IMR-90 (cell line): ENCODE data around the gene HRH3. TPM values are rescaled to one million over a fixed set of nuclear protein-coding genes. Genes with fewer than 3 reads are reported as not detected.

ENCODE experiments used
- ATAC-seq: fragments of 200-7000 bp; cut with Tn5 transposase; 2 replicates; pipeline ENCODE4 v1.9.1; 2020; ENCODE audit warnings: low read depth, mild to moderate bottlenecking, moderate library complexity
- BruUV-seq: library from RNA; stranded (reverse); fragments of 400-500 nt; replicated peaks from 2 replicates; lab custom pipeline; 2021; lab: Mats Ljungman, UMichigan
- CTCF ChIA-PET: fragments of 300-600 bp; formaldehyde crosslinking; extraction: SDS; loops from one replicate; lab custom pipeline; 2021; ENCODE audit warnings: antibody characterized with exemption; lab: Yijun Ruan, JAX
- POLR2A ChIA-PET: fragments of 300-600 bp; sonication (Branson Sonifier 250); formaldehyde crosslinking; loops from one replicate; lab custom pipeline; 2022; ENCODE audit warnings: antibody characterized with exemption; ENCODE audit not compliant: unreplicated experiment; lab: Charles Lee
- DNase-seq: peaks from one replicate; pipeline ENCODE4 v3.0.0; 2013
- H2AFZ ChIP-seq: replicated peaks from 2 replicates; pipeline ENCODE3; 2013; ENCODE audit warnings: low read length, mild to moderate bottlenecking; ENCODE audit not compliant: poor library complexity
- H2AK5ac ChIP-seq: 2 replicates; pipeline ENCODE4 v1.6.1; 2013; ENCODE audit warnings: low read depth, low read length, inconsistent platforms
- H2AK9ac ChIP-seq: replicated peaks from 2 replicates; pipeline ENCODE3; 2013; ENCODE audit warnings: mild to moderate bottlenecking, low read depth, low read length, moderate library complexity; ENCODE audit not compliant: poor library complexity
- H2BK120ac ChIP-seq: 2 replicates; pipeline ENCODE4 v1.6.1; 2013; ENCODE audit warnings: low read depth, low read length, inconsistent platforms
- H2BK15ac ChIP-seq: 3 replicates; pipeline ENCODE4 v1.6.1; 2013; ENCODE audit warnings: low read depth, low read length, inconsistent platforms
- H2BK20ac ChIP-seq: 2 replicates; pipeline ENCODE4 v1.6.1; 2013; ENCODE audit warnings: low read depth, mild to moderate bottlenecking, inconsistent platforms, low read length, moderate library complexity
- H2BK5ac ChIP-seq: 2 replicates; pipeline ENCODE4 v1.6.1; 2013; ENCODE audit warnings: mild to moderate bottlenecking, low read depth, low read length, inconsistent platforms; ENCODE audit not compliant: poor library complexity, severe bottlenecking
- H3K14ac ChIP-seq: replicated peaks from 2 replicates; pipeline ENCODE4 v1.6.1; 2013; ENCODE audit warnings: low read depth, low read length, inconsistent platforms
- H3K18ac ChIP-seq: 2 replicates; pipeline ENCODE4 v1.6.1; 2013; ENCODE audit warnings: low read depth, low read length, control low read depth
- H3K23ac ChIP-seq: 2 replicates; pipeline ENCODE4 v1.6.1; 2013; ENCODE audit warnings: low read depth, low read length, inconsistent platforms
- H3K27ac ChIP-seq: 2 replicates; pipeline ENCODE4 v1.5.1; 2013; ENCODE audit warnings: mild to moderate bottlenecking, control low read depth, low read length; ENCODE audit not compliant: insufficient read depth
- H3K27me3 ChIP-seq: 2 replicates; pipeline ENCODE4 v1.6.1; 2013; ENCODE audit warnings: low read length; ENCODE audit not compliant: control insufficient read depth, insufficient read depth
- H3K36me3 ChIP-seq: 2 replicates; pipeline ENCODE4 v1.6.1; 2013; ENCODE audit warnings: low read length, mixed read lengths; ENCODE audit not compliant: control insufficient read depth, insufficient read depth
- H3K4ac ChIP-seq: 2 replicates; pipeline ENCODE4 v1.6.1; 2013; ENCODE audit warnings: low read depth, low read length, inconsistent platforms
- H3K4me1 ChIP-seq: 2 replicates; pipeline ENCODE4 v1.6.1; 2013; ENCODE audit warnings: low read length, mixed read lengths; ENCODE audit not compliant: control insufficient read depth, insufficient read depth
- H3K4me2 ChIP-seq: 2 replicates; pipeline ENCODE4 v1.6.1; 2013; ENCODE audit warnings: low read depth, mild to moderate bottlenecking, control low read depth, low read length, moderate library complexity
- H3K4me3 ChIP-seq: 2 replicates; pipeline ENCODE4 v1.5.1; 2013; ENCODE audit warnings: low read depth, mild to moderate bottlenecking, control low read depth, low read length, moderate library complexity; ENCODE audit not compliant: insufficient read depth
- H3K56ac ChIP-seq: 2 replicates; pipeline ENCODE4 v1.6.1; 2013; ENCODE audit warnings: low read length, inconsistent platforms; ENCODE audit not compliant: insufficient read depth; ENCODE audit errors: extremely low read depth
- H3K79me1 ChIP-seq, 2 experiments: 2 replicates each; pipeline ENCODE4 v1.6.1; 2013; ENCODE audit warnings: low read length in 2 of 2, inconsistent platforms in 1 of 2, low read depth in 1 of 2
- H3K9ac ChIP-seq: 2 replicates; pipeline ENCODE4 v1.6.1; 2013; ENCODE audit warnings: low read depth, low read length, control low read depth
- H3K9me1 ChIP-seq: 2 replicates; pipeline ENCODE4 v1.6.1; 2013; ENCODE audit warnings: low read length, inconsistent platforms; ENCODE audit not compliant: insufficient read depth
- H3K9me3 ChIP-seq: 2 replicates; pipeline ENCODE4 v1.6.1; 2013; ENCODE audit warnings: low read length; ENCODE audit not compliant: control insufficient read depth, insufficient read depth
- H4K20me1 ChIP-seq: 2 replicates; pipeline ENCODE4 v1.6.1; 2013; ENCODE audit warnings: low read length, inconsistent platforms; ENCODE audit not compliant: insufficient read depth
- H4K5ac ChIP-seq: 2 replicates; pipeline ENCODE4 v1.6.1; 2013; ENCODE audit warnings: mild to moderate bottlenecking, low read depth, low read length, control low read depth
- H4K8ac ChIP-seq, 2 experiments: 2 replicates each; pipeline ENCODE4 v1.6.1; 2013; ENCODE audit warnings: low read depth in 2 of 2, low read length in 2 of 2, control low read depth in 1 of 2, inconsistent platforms in 1 of 2
- H4K91ac ChIP-seq: 2 replicates; pipeline ENCODE4 v1.6.1; 2013; ENCODE audit warnings: low read depth, low read length, inconsistent platforms; ENCODE audit not compliant: insufficient read depth
- BHLHE40 ChIP-seq: fragments of 150-350 bp; IDR thresholded peaks from 2 replicates; pipeline ENCODE4 v1.6.1; 2016; ENCODE audit warnings: mild to moderate bottlenecking, low read depth, low read length
- CEBPB ChIP-seq: IDR thresholded peaks from 2 replicates; pipeline ENCODE4 v1.6.1; 2012; ENCODE audit warnings: low read depth, low read length, improper control_type of control experiment
- CHD1 ChIP-seq: IDR thresholded peaks from 2 replicates; pipeline ENCODE4 v1.6.1; 2012; ENCODE audit warnings: low read depth, low read length, improper control_type of control experiment
- FOS ChIP-seq: fragments of 150-350 bp; IDR thresholded peaks from 2 replicates; pipeline ENCODE4 v1.6.1; 2016; ENCODE audit warnings: low read depth, low read length
- MAZ ChIP-seq: IDR thresholded peaks from 2 replicates; pipeline ENCODE4 v1.6.1; 2012; ENCODE audit warnings: low read depth, mild to moderate bottlenecking, low read length, improper control_type of control experiment, moderate library complexity, borderline replicate concordance
- MXI1 ChIP-seq: IDR thresholded peaks from 2 replicates; pipeline ENCODE4 v1.6.1; 2012; ENCODE audit warnings: low read depth, mild to moderate bottlenecking, low read length, moderate library complexity, borderline replicate concordance
- NFE2L2 ChIP-seq: fragments of 150-350 bp; IDR thresholded peaks from 2 replicates; pipeline ENCODE4 v1.6.1; 2016; ENCODE audit warnings: low read depth, mild to moderate bottlenecking, low read length
- POLR2A ChIP-seq: IDR thresholded peaks from 2 replicates; pipeline ENCODE4 v1.6.1; 2012; ENCODE audit warnings: mild to moderate bottlenecking, low read depth, low read length
- RAD21 ChIP-seq: IDR thresholded peaks from 2 replicates; pipeline ENCODE4 v1.6.1; 2012; ENCODE audit warnings: low read length, improper control_type of control experiment
- RCOR1 ChIP-seq: IDR thresholded peaks from 2 replicates; pipeline ENCODE4 v1.6.1; 2012; ENCODE audit warnings: mild to moderate bottlenecking, low read length, improper control_type of control experiment; ENCODE audit not compliant: insufficient replicate concordance
- RFX5 ChIP-seq: IDR thresholded peaks from 2 replicates; pipeline ENCODE4 v1.8.0; 2012; ENCODE audit warnings: low read depth, mild to moderate bottlenecking, low read length, moderate library complexity
- SMC3 ChIP-seq: fragments of 150-350 bp; IDR thresholded peaks from 2 replicates; pipeline ENCODE4 v1.6.1; 2016; ENCODE audit warnings: low read depth, mild to moderate bottlenecking, antibody characterized with exemption, low read length, moderate library complexity
- WGBS, 2 experiments: methylation state at CpG; one replicate each; pipeline versions ENCODE4 v1.1.5 to v1.1.7; 2013; ENCODE audit warnings: missing lambda C conversion rate in 2 of 2; ENCODE audit not compliant: insufficient read length in 1 of 2; ENCODE audit errors: extremely low coverage in 2 of 2; 5-methylcytosine and 5-hydroxymethylcytosine counted together
- dilution Hi-C: fragments of 300-500 bp; cut with HindIII; formaldehyde crosslinking; loops from one replicate; pipeline ENCODE4 v1.14.3; 2018; ENCODE audit warnings: low sequenced_read_pairs; ENCODE audit not compliant: unreplicated experiment
- in situ Hi-C: fragments of 300-500 bp; cut with MboI; formaldehyde crosslinking; loops from 3 replicates; pipeline ENCODE4 v1.14.3; 2019; ENCODE audit warnings: low sequenced_read_pairs, inconsistent platforms, mixed read lengths
- intact Hi-C: fragments of 100-400 bp; cut with micrococcal nuclease; formaldehyde crosslinking; loops from 2 replicates; pipeline ENCODE4 v1.10.0; 2022
- polyA plus RNA-seq, 3 experiments: library from polyadenylated mRNA; depleted of rRNA; stranded (reverse); fragments of >200 nt; gene quantifications; 2 replicates each; pipeline ENCODE4 v1.2.3, GENCODE V29; 2012; ENCODE audit warnings: low replicate concordance in 1 of 3
- total RNA-seq: library from RNA; depleted of rRNA; stranded (reverse); fragments of >200 nt; gene quantifications from 2 replicates; pipeline ENCODE4 v1.2.3, GENCODE V29; 2012
- TF ChIP-seq, protein P1 (sequence below): fragments of 150-350 bp; IDR thresholded peaks from 2 replicates; pipeline ENCODE4 v1.6.1; 2017; ENCODE audit warnings: mild to moderate bottlenecking, antibody characterized with exemption, low read length, low read depth
- TF ChIP-seq, protein P2 (sequence below): conservative IDR thresholded peaks from 2 replicates; pipeline ENCODE4 v1.5.1; 2012; ENCODE audit warnings: mild to moderate bottlenecking, low read depth, low read length, improper control_type of control experiment

Gene HRH3
- total and polyA plus RNA-seq, 2 of the 4 experiments (the other 2 are of a cell fraction): not detected

DNA sequence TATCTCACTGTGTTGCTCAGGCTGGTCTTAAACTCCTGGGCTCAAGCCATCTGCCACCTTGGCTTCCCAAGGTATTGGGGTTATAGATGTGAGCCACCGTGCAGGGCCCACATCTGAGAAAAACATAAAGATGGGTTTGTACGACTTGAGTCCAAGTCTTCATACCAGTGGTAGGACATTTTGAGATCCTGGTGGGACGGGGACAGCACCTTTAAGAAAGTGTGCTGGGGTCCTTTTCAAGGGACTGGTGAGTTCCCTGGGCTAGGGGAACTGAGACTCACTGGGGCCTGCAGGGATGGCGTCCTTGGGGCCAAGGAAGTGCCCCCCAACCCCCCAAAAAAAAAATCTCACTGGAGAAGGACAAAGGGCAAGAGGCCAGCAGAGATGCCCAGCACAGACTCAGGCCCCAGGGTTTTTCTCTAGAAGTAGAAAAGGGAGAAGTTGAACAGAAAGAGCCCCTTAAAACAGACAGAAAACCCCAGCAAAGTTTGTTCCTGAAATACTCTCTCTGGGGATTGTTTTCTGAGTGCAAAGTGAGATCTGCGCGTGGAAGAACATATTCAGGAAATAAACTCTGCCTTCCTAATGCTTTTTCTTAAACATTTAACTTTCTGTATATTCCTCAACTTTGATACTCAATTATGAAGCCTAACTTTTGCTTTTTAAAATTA is 28.9 kb upstream of the HRH3 start:
- Histone ChIP-seq H3K4ac (no peak overlapping the region), H4K20me1 (peaks cover 94% of the 10 kb centered on the region), H4K8ac (no peak overlapping the region), H3K4me2 (no peak overlapping the region), H3K56ac (no peak overlapping the region), H3K27ac (no peak overlapping the region), H4K91ac (no peak overlapping the region), H3K9me1 (peaks cover 26% of the 10 kb centered on the region), H2BK20ac (no peak overlapping the region), H2BK5ac (no peak overlapping the region), H2AK5ac (no peak overlapping the region), H3K4me1 (0 out of 2 replicates have a peak, but pooled peaks cover 1% of the 10 kb centered on the region), H3K4me3 (no peak overlapping the region), H2BK120ac (no peak overlapping the region), H3K27me3 (no peaks in the 10 kb centered on the region), H3K36me3 (peaks cover 8% of the 10 kb centered on the region), H2AK9ac (no peak overlapping the region), H2BK15ac (no peak overlapping the region), H3K9ac (no peak overlapping the region), H3K14ac (no peak overlapping the region), H4K5ac (no peak overlapping the region), H3K9me3 (no peaks in the 10 kb centered on the region), H2AFZ (no peak overlapping the region), H3K18ac (no peak overlapping the region), H3K79me1 (peaks cover 30 to 82% of the 10 kb centered on the region in 2 experiments), H3K23ac (no peak overlapping the region)
- intact Hi-C loops (no loop called here), dilution Hi-C loops (no loop called here), in situ Hi-C loops (no loop called here)
- ChIA-PET POLR2A (no interaction called here), CTCF (no interaction called here)
- DNase-seq (no peak), ATAC-seq (no peak)
- TF ChIP-seq POLR2A: no peak
- no peak for TF ChIP-seq NFE2L2
- no peak for TF ChIP-seq MAZ
- no peak for TF ChIP-seq FOS
- TF ChIP-seq RCOR1: no peak
- no peak for TF ChIP-seq RAD21
- no peak for TF ChIP-seq CHD1
- TF ChIP-seq CEBPB: no peak
- TF ChIP-seq SMC3: no peak
- no peak for TF ChIP-seq BHLHE40
- TF ChIP-seq, protein P1, sequence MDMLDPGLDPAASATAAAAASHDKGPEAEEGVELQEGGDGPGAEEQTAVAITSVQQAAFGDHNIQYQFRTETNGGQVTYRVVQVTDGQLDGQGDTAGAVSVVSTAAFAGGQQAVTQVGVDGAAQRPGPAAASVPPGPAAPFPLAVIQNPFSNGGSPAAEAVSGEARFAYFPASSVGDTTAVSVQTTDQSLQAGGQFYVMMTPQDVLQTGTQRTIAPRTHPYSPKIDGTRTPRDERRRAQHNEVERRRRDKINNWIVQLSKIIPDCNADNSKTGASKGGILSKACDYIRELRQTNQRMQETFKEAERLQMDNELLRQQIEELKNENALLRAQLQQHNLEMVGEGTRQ: no peak
- TF ChIP-seq RFX5: no peak
- TF ChIP-seq, protein P2, sequence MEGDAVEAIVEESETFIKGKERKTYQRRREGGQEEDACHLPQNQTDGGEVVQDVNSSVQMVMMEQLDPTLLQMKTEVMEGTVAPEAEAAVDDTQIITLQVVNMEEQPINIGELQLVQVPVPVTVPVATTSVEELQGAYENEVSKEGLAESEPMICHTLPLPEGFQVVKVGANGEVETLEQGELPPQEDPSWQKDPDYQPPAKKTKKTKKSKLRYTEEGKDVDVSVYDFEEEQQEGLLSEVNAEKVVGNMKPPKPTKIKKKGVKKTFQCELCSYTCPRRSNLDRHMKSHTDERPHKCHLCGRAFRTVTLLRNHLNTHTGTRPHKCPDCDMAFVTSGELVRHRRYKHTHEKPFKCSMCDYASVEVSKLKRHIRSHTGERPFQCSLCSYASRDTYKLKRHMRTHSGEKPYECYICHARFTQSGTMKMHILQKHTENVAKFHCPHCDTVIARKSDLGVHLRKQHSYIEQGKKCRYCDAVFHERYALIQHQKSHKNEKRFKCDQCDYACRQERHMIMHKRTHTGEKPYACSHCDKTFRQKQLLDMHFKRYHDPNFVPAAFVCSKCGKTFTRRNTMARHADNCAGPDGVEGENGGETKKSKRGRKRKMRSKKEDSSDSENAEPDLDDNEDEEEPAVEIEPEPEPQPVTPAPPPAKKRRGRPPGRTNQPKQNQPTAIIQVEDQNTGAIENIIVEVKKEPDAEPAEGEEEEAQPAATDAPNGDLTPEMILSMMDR: no peak
- no peak for TF ChIP-seq MXI1
- 80% methylated on average over 1 of the region's 6 CpGs; no CpG with 5 or more reads in 1 of the 2 experiments for WGBS, 2 experiments
- BruUV-seq: no TSS peak
